K562 (cell line): ENCODE results near the gene GLT8D2. TPM values are rescaled to one million over a fixed set of nuclear protein-coding genes. Genes with fewer than 3 reads are reported as not detected.

Experiments
- CBX2 ChIP-seq: fragments of 200-600 bp; sonication (generic); IDR thresholded peaks from one replicate; pipeline ENCODE4 v1.6.1; 2012; ENCODE audit warnings: mild to moderate bottlenecking, low read length, inconsistent platforms; ENCODE audit not compliant: insufficient read depth, poor library complexity, severe bottlenecking
- EP400 ChIP-seq: fragments of 450-650 bp; IDR thresholded peaks from 2 replicates; pipeline ENCODE4 v1.6.1; 2017; ENCODE audit warnings: antibody characterized with exemption, mild to moderate bottlenecking, moderate library complexity
- HINFP ChIP-seq: fragments of 450-650 bp; conservative IDR thresholded peaks from 2 replicates; pipeline ENCODE4 v1.6.1; 2016; ENCODE audit warnings: missing genetic modification characterization, low read depth, mild to moderate bottlenecking, control low read depth, missing compliant biosample characterization
- HMBOX1 ChIP-seq: sonication (generic); IDR thresholded peaks from 2 replicates; pipeline ENCODE4 v1.6.1; 2016
- HNRNPL ChIP-seq: fragments of 200-400 bp; formaldehyde crosslinking; IDR thresholded peaks from 2 replicates; pipeline ENCODE4 v1.6.1; 2017; ENCODE audit warnings: low read depth, mild to moderate bottlenecking, low read length
- NBN ChIP-seq: fragments of 450-650 bp; IDR thresholded peaks from 2 replicates; pipeline ENCODE4 v1.6.1; 2016; ENCODE audit warnings: low read depth, mild to moderate bottlenecking
- NCOA1 ChIP-seq: fragments of 450-650 bp; IDR thresholded peaks from 2 replicates; pipeline ENCODE4 v1.6.1; 2016; ENCODE audit warnings: low read depth
- PCBP1 ChIP-seq: fragments of 200-400 bp; formaldehyde crosslinking; IDR thresholded peaks from 2 replicates; pipeline ENCODE4 v1.6.1; 2018; ENCODE audit warnings: mild to moderate bottlenecking, low read depth, low read length; ENCODE audit not compliant: poor library complexity, severe bottlenecking
- PRDM10 ChIP-seq: fragments of 450-650 bp; IDR thresholded peaks from 2 replicates; pipeline ENCODE4 v1.6.1; 2018; ENCODE audit not compliant: partially characterized antibody
- PREB ChIP-seq: sonication (generic); formaldehyde crosslinking; IDR thresholded peaks from 2 replicates; pipeline ENCODE4 v1.8.1; 2023; ENCODE audit warnings: mild to moderate bottlenecking, missing genetic modification reagents
- RBBP5 ChIP-seq: fragments of 200-600 bp; sonication (generic); IDR thresholded peaks from 2 replicates; pipeline ENCODE4 v1.6.1; 2012; ENCODE audit warnings: borderline replicate concordance, mild to moderate bottlenecking, low read length, control low read depth, inconsistent platforms; ENCODE audit not compliant: insufficient read depth, poor library complexity, severe bottlenecking
- SMAD1 ChIP-seq: fragments of 150-350 bp; IDR thresholded peaks from 2 replicates; pipeline ENCODE4 v1.6.1; 2014; ENCODE audit warnings: low read length, low read depth; ENCODE audit not compliant: partially characterized antibody
- SMARCA5 ChIP-seq: fragments of 450-650 bp; IDR thresholded peaks from 2 replicates; pipeline ENCODE4 v1.6.1; 2016
- SMARCC2 ChIP-seq: fragments of 450-650 bp; IDR thresholded peaks from 2 replicates; pipeline ENCODE4 v1.6.1; 2017; ENCODE audit warnings: antibody characterized with exemption, moderate library complexity, mild to moderate bottlenecking, low read depth
- SRSF1 ChIP-seq: fragments of 200-400 bp; formaldehyde crosslinking; IDR thresholded peaks from 2 replicates; pipeline ENCODE4 v1.6.1; 2017; ENCODE audit warnings: mild to moderate bottlenecking, low read depth, low read length, moderate library complexity
- TEAD4 ChIP-seq, 2 experiments: sonication (generic) in 1 of 2; formaldehyde crosslinking in 1 of 2; IDR thresholded peaks; 2 replicates each; pipeline versions ENCODE4 v1.6.1 to v1.8.0; 2012 to 2022; ENCODE audit warnings: borderline replicate concordance in 1 of 2, inconsistent platforms in 1 of 2, low read length in 1 of 2, mild to moderate bottlenecking in 1 of 2, missing genetic modification reagents in 1 of 2
- ZNF165 ChIP-seq: fragments of 250-450 bp; sonication (Bioruptor Pico); IDR thresholded peaks from 2 replicates; pipeline ENCODE4 v1.4.0; 2020; ENCODE audit warnings: borderline replicate concordance
- ZNF311 ChIP-seq: fragments of 250-450 bp; sonication (Bioruptor Pico); IDR thresholded peaks from 2 replicates; pipeline ENCODE4 v1.4.0; 2020; ENCODE audit warnings: mild to moderate bottlenecking, moderate library complexity
- ZNF75A ChIP-seq: fragments of 450-650 bp; formaldehyde crosslinking; IDR thresholded peaks from 2 replicates; pipeline ENCODE4 v1.4.0; 2020; ENCODE audit warnings: mild to moderate bottlenecking
- ZZZ3 ChIP-seq: fragments of 450-650 bp; IDR thresholded peaks from 2 replicates; pipeline ENCODE4 v1.6.1; 2016; ENCODE audit warnings: antibody characterized with exemption, mild to moderate bottlenecking, moderate library complexity
- polyA plus RNA-seq, 8 experiments: library from polyadenylated mRNA; depleted of rRNA in 4 of 8; stranded (reverse) in 5 of 8; unstranded in 3 of 8; fragments of >200 nt; fragmentation: Nextera tagmentation in 2 of 8; fragmentation: Illumina TruSeq in 1 of 8; extraction: Ambion mirVana in 2 of 8; extraction: Trizol in 1 of 8; gene quantifications; 2 replicates each; pipeline versions ENCODE4 v1.2.1 to v1.2.3, GENCODE V29; 2011 to 2014; ENCODE audit warnings: inconsistent platforms in 1 of 8, missing spikeins in 1 of 8
- total RNA-seq, 7 experiments: library from RNA; depleted of rRNA in 6 of 7; stranded (reverse); fragments of >200 nt in 6 of 7; fragmentation: Illumina TruSeq in 2 of 7; extraction: Trizol in 2 of 7; gene quantifications; 2 replicates each; pipeline versions ENCODE4 v1.2.1 to v1.2.3, GENCODE V29; 2011 to 2021; ENCODE audit warnings: low replicate concordance in 1 of 7

Gene GLT8D2
- total and polyA plus RNA-seq, 9 of the 15 experiments (the other 6 are each of a cell fraction or from before 2014, with no cell fraction given), result 0.18 to 0.27 (median 0.18) TPM; not detected in 6

- TF ChIP-seq HINFP (no peak), ZNF311 (no peak), PCBP1 (no peak), SMARCC2 (no peak), NBN (peak; percentile 37; the same call in 1 of the 2 replicates), SMARCA5 (no peak), HMBOX1 (no peak), SMAD1 (peak; percentile 56), ZZZ3 (peak; percentile 77; the same call in 1 of the 2 replicates), ZNF165 (CRISPR knock-in tag) (no peak), RBBP5 (peak; percentile 96), CBX2 (no peak), SRSF1 (no peak), HNRNPL (peak; percentile 83; the same call in 1 of the 2 replicates), ZNF75A (CRISPR knock-in tag) (no peak), NCOA1 (peak; percentile 84), TEAD4 (IDR thresholded peaks at IDR 0.05; ENCODE audit: low read length) (no peak), TEAD4 (CRISPR knock-in tag; IDR thresholded peaks at IDR 0.05; ENCODE audit: borderline replicate concordance) (no peak), PREB (CRISPR knock-in tag) (no peak), EP400 (peak; percentile 98), PRDM10 (peak; percentile 32)
Observed at GRCh38 chr12:103965590-103966504, 84.1 kb downstream of the GLT8D2 start, which contains the start of gene TDG (continued).
